ENCODE results near the gene TTC29.
A peak's percentile ranks its signal among the peaks of the same experiment; 100 is the strongest.
"Not testable (repeated sequence)": the region's sequence is repeated elsewhere in the genome, so short reads cannot be mapped to it uniquely, and the experiment has no call there.

Gene TTC29

GRCh38 chr4:146852360-146852759, 93.3 kb downstream of the TTC29 start:
- peak in 6 of 14 donors; percentile 1 to 28 (median 7) for DNase-seq

- no peak for DNase-seq
Measured at GRCh38 chr4:146847345-146847744, 98.3 kb downstream of the TTC29 start.

- DNase-seq = no peak
Measured at GRCh38 chr4:146846882-146847281, 98.8 kb downstream of the TTC29 start.

- no peak for DNase-seq
Measured at GRCh38 chr4:146844761-146845160, 100.9 kb downstream of the TTC29 start.

- no peak for DNase-seq
Measured at GRCh38 chr4:146842876-146843275, 102.8 kb downstream of the TTC29 start.

GRCh38 chr4:146840731-146841130, 104.9 kb downstream of the TTC29 start:
- no peak for DNase-seq

- DNase-seq = no peak
Measured at GRCh38 chr4:146835096-146835495, 110.6 kb downstream of the TTC29 start.

- DNase-seq = no peak
Measured at GRCh38 chr4:146834263-146835034, 111.2 kb downstream of the TTC29 start.

- DNase-seq = no peak
Measured at GRCh38 chr4:146833530-146833929, 112.1 kb downstream of the TTC29 start.

- not testable (repeated sequence) for DNase-seq
Measured at GRCh38 chr4:146822980-146823379, 122.7 kb downstream of the TTC29 start.

GRCh38 chr4:146814750-146815149, 130.9 kb downstream of the TTC29 start:
- DNase-seq = no peak

GRCh38 chr4:146795711-146796110, 150.0 kb downstream of the TTC29 start:
- no peak for DNase-seq

- DNase-seq = no peak
Measured at GRCh38 chr4:146793727-146794126, 151.9 kb downstream of the TTC29 start.

GRCh38 chr4:146791439-146791838, 154.2 kb downstream of the TTC29 start:
- DNase-seq = no peak

- DNase-seq = no peak
Measured at GRCh38 chr4:146790515-146790914, 155.1 kb downstream of the TTC29 start.

- DNase-seq = no peak
Measured at GRCh38 chr4:146787731-146788130, 157.9 kb downstream of the TTC29 start.

GRCh38 chr4:146776691-146777090, 169.0 kb downstream of the TTC29 start:
- DNase-seq = no peak

- no peak for DNase-seq
Measured at GRCh38 chr4:146763560-146763959, 182.1 kb downstream of the TTC29 start.

GRCh38 chr4:146762016-146762415, 183.6 kb downstream of the TTC29 start:
- no peak for DNase-seq

- no peak for DNase-seq
Measured at GRCh38 chr4:146742416-146742815, 203.2 kb downstream of the TTC29 start.

- DNase-seq = no peak
Measured at GRCh38 chr4:146739182-146739581, 206.5 kb downstream of the TTC29 start.

- DNase-seq = not testable (repeated sequence)
Measured at GRCh38 chr4:146723519-146723918, 222.1 kb downstream of the TTC29 start.

GRCh38 chr4:146709956-146710355, 235.7 kb downstream of the TTC29 start:
- DNase-seq = no peak

- no peak for DNase-seq
Measured at GRCh38 chr4:146699910-146700309, 245.8 kb downstream of the TTC29 start.
